ENCODE data around the gene TEAD2. TPM values are rescaled to one million over a fixed set of nuclear protein-coding genes. Genes with fewer than 3 reads are reported as not detected.
A peak's percentile ranks its signal among the peaks of the same experiment; 100 is the strongest.

TEAD2 gene
- total and polyA plus RNA-seq, 2 donors (not counting 1 experiment from before 2014, with no cell fraction given): 5.8 to 12.0 TPM

DNA sequence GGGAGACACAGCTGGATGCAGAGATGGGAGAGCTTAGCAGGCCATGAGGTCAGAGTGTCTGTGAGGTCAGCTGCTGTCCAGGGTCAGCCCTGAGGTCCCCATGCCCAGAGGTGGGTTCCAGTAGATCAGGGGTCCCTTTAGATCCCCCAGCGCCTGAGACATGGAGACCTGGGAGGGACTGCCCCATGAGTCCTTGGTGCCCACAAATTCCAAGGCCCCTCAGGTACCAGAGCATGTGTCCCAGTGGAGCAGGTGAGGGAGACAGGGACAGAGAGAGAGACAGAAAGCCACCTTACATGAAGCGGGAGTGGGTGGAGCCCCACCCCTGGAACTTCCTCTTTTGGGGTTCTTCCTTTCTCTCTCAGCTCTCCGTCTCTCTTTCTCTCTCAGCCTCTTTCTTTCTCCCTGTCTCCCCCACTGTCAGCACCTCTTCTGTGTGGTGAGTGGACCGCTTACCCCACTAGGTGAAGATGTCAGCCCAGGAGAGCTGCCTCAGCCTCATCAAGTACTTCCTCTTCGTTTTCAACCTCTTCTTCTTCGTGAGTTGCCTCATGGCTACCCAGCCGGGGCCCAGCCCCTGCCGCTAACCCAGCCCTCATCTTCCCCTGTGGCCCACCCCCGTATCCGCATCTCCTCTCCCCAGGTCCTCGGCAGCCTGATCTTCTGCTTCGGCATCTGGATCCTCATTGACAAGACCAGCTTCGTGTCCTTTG lies 27.0 kb downstream of the TEAD2 start, which contains the start of gene CD37:
CD37 (plus strand) TSS at position 336 of the 713 bp plus-strand sequence; CDS start at position 471, 135 bp downstream.
- no peaks in the 10 kb centered on the region for H3K27me3 ChIP-seq (replicated peaks in 1 of 4; ENCODE audit: control extremely low read depth in 1 of 4, control insufficient read depth in 3 of 4, insufficient read depth in 4 of 4, low read length in 3 of 4)
- peak; percentile 21 for ATAC-seq (ENCODE audit: low read depth)
- POLR2A ChIA-PET: interaction anchor here (0.6 to 3.5 kb wide), 14 partner anchors 11 to 135 kb away, joined by 3 to 59 read pairs (median 8); partner anchors contain the start of genes ALDH16A1, PIH1D1, SLC6A16 and TEAD2
- intact Hi-C loops (cut with micrococcal nuclease): loop anchor here (2.0 kb wide), 2 partner anchors 34 to 56 kb away; no protein-coding TSS in a partner anchor
- TF ChIP-seq, protein P1, sequence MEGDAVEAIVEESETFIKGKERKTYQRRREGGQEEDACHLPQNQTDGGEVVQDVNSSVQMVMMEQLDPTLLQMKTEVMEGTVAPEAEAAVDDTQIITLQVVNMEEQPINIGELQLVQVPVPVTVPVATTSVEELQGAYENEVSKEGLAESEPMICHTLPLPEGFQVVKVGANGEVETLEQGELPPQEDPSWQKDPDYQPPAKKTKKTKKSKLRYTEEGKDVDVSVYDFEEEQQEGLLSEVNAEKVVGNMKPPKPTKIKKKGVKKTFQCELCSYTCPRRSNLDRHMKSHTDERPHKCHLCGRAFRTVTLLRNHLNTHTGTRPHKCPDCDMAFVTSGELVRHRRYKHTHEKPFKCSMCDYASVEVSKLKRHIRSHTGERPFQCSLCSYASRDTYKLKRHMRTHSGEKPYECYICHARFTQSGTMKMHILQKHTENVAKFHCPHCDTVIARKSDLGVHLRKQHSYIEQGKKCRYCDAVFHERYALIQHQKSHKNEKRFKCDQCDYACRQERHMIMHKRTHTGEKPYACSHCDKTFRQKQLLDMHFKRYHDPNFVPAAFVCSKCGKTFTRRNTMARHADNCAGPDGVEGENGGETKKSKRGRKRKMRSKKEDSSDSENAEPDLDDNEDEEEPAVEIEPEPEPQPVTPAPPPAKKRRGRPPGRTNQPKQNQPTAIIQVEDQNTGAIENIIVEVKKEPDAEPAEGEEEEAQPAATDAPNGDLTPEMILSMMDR (IDR thresholded peaks at IDR 0.05): no peak
- TF ChIP-seq EZH2 (IDR thresholded peaks at IDR 0.05; ENCODE audit: borderline replicate concordance, insufficient read depth, low read depth, low read length, poor library complexity, severe bottlenecking): no peak
- no peaks in the 10 kb centered on the region for H3K27me3 Mint-ChIP-seq
- peaks cover 47% of the 10 kb centered on the region for H4K20me1 ChIP-seq (ENCODE audit: control insufficient read depth, insufficient read depth, low read length, poor library complexity, severe bottlenecking)
- peak within 1 kb of the TSS; percentile 83 to 98 (median 97) for H3K4me3 ChIP-seq (ENCODE audit: control extremely low read depth in 1 of 5, extremely low read depth in 1 of 5, insufficient read depth in 1 of 5, low read depth in 2 of 5, low read length in 4 of 5)
- DNase-seq: peak; percentile 89
- H3K9me3 Mint-ChIP-seq (ENCODE audit: insufficient read depth): no peaks in the 10 kb centered on the region
- CTCF ChIA-PET: interaction anchor here (0.6 to 5.5 kb wide), 11 partner anchors 10 to 204 kb away, joined by 3 to 39 read pairs (median 4); partner anchors contain the start of gene SLC6A16
- H3K79me2 ChIP-seq (ENCODE audit: control insufficient read depth, insufficient read depth, low read length): peaks cover 78% of the 10 kb centered on the region
- peak within 1 kb of the TSS; percentile 93 to 98 for H3K27ac ChIP-seq (ENCODE audit: low read length in 2 of 2)
- H3K36me3 ChIP-seq (replicated peaks in 1 of 2; ENCODE audit: control extremely low read depth in 1 of 2, control insufficient read depth in 1 of 2, extremely low read depth in 1 of 2, insufficient read depth in 2 of 2, low read length in 1 of 2): peaks cover 0 to 52% of the 10 kb centered on the region in 2 experiments
- peaks cover 0 to 28% (median 15%) of the 10 kb centered on the region in 3 donors for H3K9me3 ChIP-seq (ENCODE audit: control extremely low read depth in 1 of 3, control insufficient read depth in 2 of 3, insufficient read depth in 1 of 3, low read length in 2 of 3)
- H3K4me1 Mint-ChIP-seq: peaks cover 78% of the 10 kb centered on the region
- H3K4me2 ChIP-seq (replicated peaks; ENCODE audit: low read depth, low read length, poor library complexity, severe bottlenecking): peak within 1 kb of the TSS; percentile 100
- H3K4me3 Mint-ChIP-seq: peak within 1 kb of the TSS; percentile 100
- peak within 1 kb of the TSS; percentile 89 for H3K9ac ChIP-seq (ENCODE audit: low read length)
- H3K27ac Mint-ChIP-seq: peak within 1 kb of the TSS; percentile 99
- H2AFZ ChIP-seq (ENCODE audit: insufficient read depth, low read depth, low read length, poor library complexity, severe bottlenecking): peak within 1 kb of the TSS; percentile 55
- 0% methylated on average over 8 of the region's 13 CpGs for WGBS (ENCODE audit: insufficient coverage)
- peaks cover 78 to 89% of the 10 kb centered on the region in 2 donors for H3K4me1 ChIP-seq (ENCODE audit: control insufficient read depth in 2 of 2, insufficient read depth in 2 of 2, low read length in 2 of 2)

All from B cell (primary cell).